ENCODE data around the gene NANOGP8. TPM values are rescaled to one million over a fixed set of nuclear protein-coding genes. Genes with fewer than 3 reads are reported as not detected.

Gene NANOGP8
- total RNA-seq, 2 experiments from 2014 or later: not detected

GRCh38 chr15:35080226-35080625 is 4.9 kb downstream of the NANOGP8 start:
- no peak for ATAC-seq
- H3K9me3 Mint-ChIP-seq: no peaks in the 10 kb centered on the region
- intact Hi-C loops (cut with micrococcal nuclease): no loop called here
- ChIA-PET CTCF (interaction anchor here (5.5 kb wide), 1 partner anchor 364 kb away, joined by 67 read pairs; no protein-coding TSS in a partner anchor), POLR2A (no interaction called here)
- H3K27me3 Mint-ChIP-seq: peaks cover 8% of the 10 kb centered on the region
- H3K4me1 Mint-ChIP-seq (ENCODE audit: low read depth): no peaks in the 10 kb centered on the region
- no peak for DNase-seq
- no peak for TF ChIP-seq CTCF (IDR thresholded peaks at IDR 0.05)
- no peak overlapping the region for H3K4me3 Mint-ChIP-seq
- no peaks in the 10 kb centered on the region for H3K36me3 Mint-ChIP-seq (ENCODE audit: low read depth)
- no peak overlapping the region for H3K27ac Mint-ChIP-seq

- intact Hi-C loops (cut with micrococcal nuclease): loop anchor here (2.0 to 10.0 kb wide), 2 partner anchors 136 to 366 kb away; no protein-coding TSS in a partner anchor
- Mint-ChIP-seq H3K27me3 (peaks cover 10% of the 10 kb centered on the region), H3K4me1 (ENCODE audit: low read depth) (no peaks in the 10 kb centered on the region), H3K9me3 (no peaks in the 10 kb centered on the region), H3K27ac (no peak overlapping the region), H3K36me3 (ENCODE audit: low read depth) (no peaks in the 10 kb centered on the region), H3K4me3 (no peak overlapping the region)
- POLR2A ChIA-PET: interaction anchor here (1.0 kb wide), 1 partner anchor 10 kb away, joined by 3 read pairs; no protein-coding TSS in a partner anchor
- DNase-seq (peak; percentile 41), ATAC-seq (peak; percentile 53)
- TF ChIP-seq CTCF (IDR thresholded peaks at IDR 0.05): peak; percentile 75
- CTCF ChIA-PET: interaction anchor here (0.7 to 5.5 kb wide), 15 partner anchors 9 to 1012 kb away, joined by 3 to 67 read pairs (median 3); no protein-coding TSS in a partner anchor
Observed at GRCh38 chr15:35078221-35078915, 6.7 kb downstream of the NANOGP8 start.

- TF ChIP-seq CTCF (IDR thresholded peaks at IDR 0.05): no peak
- ATAC-seq (no peak), DNase-seq (no peak)
- CTCF ChIA-PET: no interaction called here
- Mint-ChIP-seq H3K4me1 (ENCODE audit: low read depth) (no peaks in the 10 kb centered on the region), H3K9me3 (no peaks in the 10 kb centered on the region), H3K4me3 (no peak overlapping the region), H3K27ac (no peak overlapping the region), H3K27me3 (peaks cover 11% of the 10 kb centered on the region), H3K36me3 (ENCODE audit: low read depth) (no peaks in the 10 kb centered on the region)
- POLR2A ChIA-PET: no interaction called here
- intact Hi-C loops (cut with micrococcal nuclease): loop anchor here (10.0 kb wide), 1 partner anchor 144 kb away; no protein-coding TSS in a partner anchor
Observed at GRCh38 chr15:35071106-35071505, 14.0 kb downstream of the NANOGP8 start.

GRCh38 chr15:35068846-35069475 is 16.1 kb downstream of the NANOGP8 start:
- intact Hi-C loops (cut with micrococcal nuclease): no loop called here
- POLR2A ChIA-PET: no interaction called here
- Mint-ChIP-seq H3K9me3 (no peaks in the 10 kb centered on the region), H3K4me1 (ENCODE audit: low read depth) (no peaks in the 10 kb centered on the region), H3K36me3 (ENCODE audit: low read depth) (no peaks in the 10 kb centered on the region), H3K27ac (no peak overlapping the region), H3K27me3 (peaks cover 5% of the 10 kb centered on the region), H3K4me3 (no peak overlapping the region)
- no peak for TF ChIP-seq CTCF (IDR thresholded peaks at IDR 0.05)
- CTCF ChIA-PET: interaction anchor here (2.4 kb wide), 1 partner anchor 9 kb away, joined by 11 read pairs; no protein-coding TSS in a partner anchor
- no peak for DNase-seq
- no peak for ATAC-seq

All from activated CD8-positive, alpha-beta T cell treated with anti-CD3 and anti-CD28 coated beads for 36 hours (primary cell).